B cell (primary cell): ENCODE data around the gene LSMEM2.

Experiments used
- CTCF ChIP-seq: fragments of 200-600 bp; IDR thresholded peaks from one replicate; pipeline ENCODE4 v1.8.0; 2022; ENCODE audit warnings: antibody characterized with exemption, mild to moderate bottlenecking
- EZH2 ChIP-seq: IDR thresholded peaks from 2 replicates; pipeline ENCODE4 v1.6.1; 2012; ENCODE audit warnings: borderline replicate concordance, low read depth, mild to moderate bottlenecking, moderate library complexity, low read length; ENCODE audit not compliant: insufficient read depth, poor library complexity, severe bottlenecking

GRCh38 chr3:50296721-50297383 is 18.0 kb downstream of the LSMEM2 start:
- TF ChIP-seq CTCF = no peak
- TF ChIP-seq EZH2 = no peak
